Loucy (cell line): ENCODE results near the gene SCAPER.
A peak's percentile ranks its signal among the peaks of the same experiment; 100 is the strongest.

Experiments used
- H2AFZ ChIP-seq: fragments of 200-600 bp; sonication (generic); 2 replicates; pipeline ENCODE4 v1.6.0; 2016; ENCODE audit warnings: antibody characterized with exemption, mild to moderate bottlenecking, low read length, moderate library complexity
- H3F3A ChIP-seq: fragments of 200-600 bp; 2 replicates; pipeline ENCODE4 v1.6.0; 2016; ENCODE audit warnings: antibody characterized with exemption, low read depth, mild to moderate bottlenecking
- H3K27me3 ChIP-seq: fragments of 200-600 bp; sonication (generic); 2 replicates; pipeline ENCODE4 v1.6.1; 2014; ENCODE audit warnings: low read length, mild to moderate bottlenecking; ENCODE audit not compliant: insufficient read depth, poor library complexity, severe bottlenecking
- H3K36me3 ChIP-seq: fragments of 200-600 bp; sonication (generic); 2 replicates; pipeline ENCODE4 v1.6.1; 2016; ENCODE audit warnings: low read length; ENCODE audit not compliant: insufficient read depth
- H3K4me1 ChIP-seq: fragments of 200-600 bp; sonication (generic); 2 replicates; pipeline ENCODE4 v1.5.1; 2014; ENCODE audit warnings: low read length, mild to moderate bottlenecking; ENCODE audit not compliant: insufficient read depth, poor library complexity, severe bottlenecking
- H3K4me2 ChIP-seq: fragments of 200-600 bp; sonication (generic); 2 replicates; pipeline ENCODE4 v1.6.0; 2014; ENCODE audit warnings: antibody characterized with exemption, low read length, low read depth, mild to moderate bottlenecking; ENCODE audit not compliant: poor library complexity, severe bottlenecking
- H3K4me3 ChIP-seq: fragments of 200-600 bp; sonication (generic); 2 replicates; pipeline ENCODE4 v1.5.1; 2014; ENCODE audit warnings: low read length, mild to moderate bottlenecking, mixed read lengths; ENCODE audit not compliant: poor library complexity, severe bottlenecking
- H3K79me2 ChIP-seq: fragments of 200-600 bp; sonication (generic); 2 replicates; pipeline ENCODE4 v1.6.1; 2014; ENCODE audit warnings: low read length; ENCODE audit not compliant: insufficient read depth
- H3K9ac ChIP-seq: fragments of 200-600 bp; sonication (generic); 2 replicates; pipeline ENCODE4 v1.6.0; 2014; ENCODE audit warnings: mild to moderate bottlenecking, low read depth, low read length, moderate library complexity; ENCODE audit not compliant: poor library complexity, severe bottlenecking
- H3K9me2 ChIP-seq: fragments of 200-600 bp; sonication (generic); replicated peaks from 2 replicates; pipeline ENCODE4 v1.6.1; 2016; ENCODE audit warnings: low read depth, low read length, mixed read lengths
- H3K9me3 ChIP-seq: fragments of 200-600 bp; sonication (generic); 2 replicates; pipeline ENCODE4 v1.6.1; 2014; ENCODE audit warnings: mild to moderate bottlenecking, antibody characterized with exemption, low read length, low read depth; ENCODE audit not compliant: insufficient read depth
- H4K20me1 ChIP-seq: fragments of 200-600 bp; sonication (generic); 2 replicates; pipeline ENCODE4 v1.6.0; 2014; ENCODE audit warnings: antibody characterized with exemption, low read length, mild to moderate bottlenecking; ENCODE audit not compliant: insufficient read depth, poor library complexity, severe bottlenecking
- CTCF ChIP-seq: fragments of 200-600 bp; sonication (generic); conservative IDR thresholded peaks from 2 replicates; pipeline ENCODE4 v1.5.1; 2014; ENCODE audit warnings: mild to moderate bottlenecking, antibody characterized with exemption, low read length
- EZH2phosphoT487 ChIP-seq: fragments of 200-600 bp; IDR thresholded peaks from 2 replicates; pipeline ENCODE4 v1.6.1; 2018; ENCODE audit warnings: antibody characterized with exemption, mild to moderate bottlenecking, moderate library complexity, borderline replicate concordance

The SCAPER gene

GRCh38 chr15:76844096-76844495 is 61.0 kb downstream of the SCAPER start:
- Histone ChIP-seq H3K9ac (no peak overlapping the region), H3K79me2 (no peaks in the 10 kb centered on the region), H3K4me2 (no peak overlapping the region), H3K36me3 (no peaks in the 10 kb centered on the region), H3K27me3 (no peaks in the 10 kb centered on the region), H3K9me2 (no peaks in the 10 kb centered on the region), H3K4me1 (no peaks in the 10 kb centered on the region), H4K20me1 (no peaks in the 10 kb centered on the region), H3F3A (no peaks in the 10 kb centered on the region), H3K9me3 (no peaks in the 10 kb centered on the region), H2AFZ (no peak overlapping the region), H3K4me3 (no peak overlapping the region)
- TF ChIP-seq CTCF = no peak
- no peak for TF ChIP-seq EZH2phosphoT487

- Histone ChIP-seq H3K36me3 (no peaks in the 10 kb centered on the region), H3K9me3 (no peaks in the 10 kb centered on the region), H3K27me3 (no peaks in the 10 kb centered on the region), H3K4me3 (no peak overlapping the region), H3K9me2 (no peaks in the 10 kb centered on the region), H3K4me1 (no peaks in the 10 kb centered on the region), H3K4me2 (no peak overlapping the region), H3K79me2 (no peaks in the 10 kb centered on the region), H3F3A (no peaks in the 10 kb centered on the region), H3K9ac (no peak overlapping the region), H2AFZ (no peak overlapping the region), H4K20me1 (no peaks in the 10 kb centered on the region)
- TF ChIP-seq CTCF (no peak), EZH2phosphoT487 (no peak)
These were observed 61.9 kb downstream of the SCAPER start for GRCh38 chr15:76843269-76843668.

- no peaks in the 10 kb centered on the region for H3K27me3 ChIP-seq
- TF ChIP-seq CTCF (peak; percentile 76), EZH2phosphoT487 (no peak)
- H3K9ac ChIP-seq = no peak overlapping the region
- H4K20me1 ChIP-seq = no peaks in the 10 kb centered on the region
- no peaks in the 10 kb centered on the region for H3K79me2 ChIP-seq
- H2AFZ ChIP-seq = no peak overlapping the region
- H3F3A ChIP-seq = no peaks in the 10 kb centered on the region
- no peak overlapping the region for H3K4me3 ChIP-seq
- H3K9me2 ChIP-seq = no peaks in the 10 kb centered on the region
- H3K9me3 ChIP-seq = no peaks in the 10 kb centered on the region; the same call in 1 of the 2 replicates
- H3K4me2 ChIP-seq = no peak overlapping the region
- no peaks in the 10 kb centered on the region for H3K36me3 ChIP-seq
- no peaks in the 10 kb centered on the region for H3K4me1 ChIP-seq
These were observed 64.2 kb downstream of the SCAPER start for GRCh38 chr15:76840830-76841460.
